OCI-LY3 (cell line): ENCODE results near the gene NGFR.

Source experiments
- EZH2phosphoT487 ChIP-seq: fragments of 200-600 bp; shearing (Covaris generic); IDR thresholded peaks from 2 replicates; pipeline ENCODE4 v1.6.1; 2018; ENCODE audit warnings: antibody characterized with exemption, mixed run types, low read depth
- TF ChIP-seq, protein P1 (sequence below): fragments of 200-600, 300-600 bp; sonication (generic); IDR thresholded peaks from 2 replicates; pipeline ENCODE4 v1.5.1; 2014; ENCODE audit warnings: antibody characterized with exemption, low read length, low read depth

DNA sequence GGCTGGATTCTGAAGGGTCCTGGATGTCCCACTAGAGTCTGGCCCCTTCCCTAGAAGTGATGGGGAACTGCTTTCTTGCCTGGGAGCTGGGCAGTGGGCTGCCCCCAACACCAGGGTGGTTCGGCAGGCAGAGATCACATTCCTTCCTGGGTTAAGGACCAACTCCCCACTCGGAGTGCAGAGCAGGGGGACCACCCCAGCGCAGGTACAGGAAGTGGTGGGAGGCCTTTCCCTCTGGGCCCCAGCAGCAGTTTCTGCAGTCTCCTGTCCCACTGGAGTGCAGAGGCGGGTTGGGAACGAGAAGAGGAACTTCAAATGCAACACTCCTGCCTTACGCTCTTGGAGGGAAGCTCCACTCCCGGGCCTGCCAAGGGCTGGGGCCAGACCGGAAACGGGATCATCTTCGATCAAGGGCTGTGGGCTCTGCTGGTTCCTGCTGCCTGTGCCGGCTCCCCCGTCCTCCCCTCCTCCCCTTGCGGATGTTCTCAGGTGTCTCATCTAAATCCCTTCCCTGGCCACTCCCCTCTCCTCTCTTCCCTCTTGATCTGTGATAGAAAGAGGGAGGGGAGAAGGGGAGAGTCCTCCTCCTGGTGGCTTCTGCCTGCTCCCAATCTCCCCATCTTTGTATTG, 9.0 kb upstream of the NGFR start:
- TF ChIP-seq, protein P1, sequence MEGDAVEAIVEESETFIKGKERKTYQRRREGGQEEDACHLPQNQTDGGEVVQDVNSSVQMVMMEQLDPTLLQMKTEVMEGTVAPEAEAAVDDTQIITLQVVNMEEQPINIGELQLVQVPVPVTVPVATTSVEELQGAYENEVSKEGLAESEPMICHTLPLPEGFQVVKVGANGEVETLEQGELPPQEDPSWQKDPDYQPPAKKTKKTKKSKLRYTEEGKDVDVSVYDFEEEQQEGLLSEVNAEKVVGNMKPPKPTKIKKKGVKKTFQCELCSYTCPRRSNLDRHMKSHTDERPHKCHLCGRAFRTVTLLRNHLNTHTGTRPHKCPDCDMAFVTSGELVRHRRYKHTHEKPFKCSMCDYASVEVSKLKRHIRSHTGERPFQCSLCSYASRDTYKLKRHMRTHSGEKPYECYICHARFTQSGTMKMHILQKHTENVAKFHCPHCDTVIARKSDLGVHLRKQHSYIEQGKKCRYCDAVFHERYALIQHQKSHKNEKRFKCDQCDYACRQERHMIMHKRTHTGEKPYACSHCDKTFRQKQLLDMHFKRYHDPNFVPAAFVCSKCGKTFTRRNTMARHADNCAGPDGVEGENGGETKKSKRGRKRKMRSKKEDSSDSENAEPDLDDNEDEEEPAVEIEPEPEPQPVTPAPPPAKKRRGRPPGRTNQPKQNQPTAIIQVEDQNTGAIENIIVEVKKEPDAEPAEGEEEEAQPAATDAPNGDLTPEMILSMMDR, result no peak
- no peak for TF ChIP-seq EZH2phosphoT487
